HL-60 (cell line): Measurements from ENCODE around the gene SLC52A1.

Source experiments
- DNase-seq, 2 experiments: peaks; one replicate each; pipeline ENCODE4 v3.0.0-alpha.2; 2010 to 2020; ENCODE audit warnings: low read depth in 1 of 2, low spot score in 1 of 2
- H3K27ac ChIP-seq: fragments of 250-450 bp; sonication (Bioruptor Pico); replicated peaks from 2 replicates; pipeline ENCODE4 v1.5.1; 2020; ENCODE audit warnings: mild to moderate bottlenecking, moderate library complexity
- H3K27me3 ChIP-seq: fragments of 250-450 bp; sonication (Bioruptor Pico); 2 replicates; pipeline ENCODE4 v1.5.1; 2021; ENCODE audit warnings: mild to moderate bottlenecking, moderate library complexity; ENCODE audit not compliant: insufficient read depth, poor library complexity, severe bottlenecking
- H3K4me3 ChIP-seq: replicated peaks from 2 replicates; pipeline ENCODE4 v1.5.1; 2011; ENCODE audit warnings: mild to moderate bottlenecking, control low read depth, low read length; ENCODE audit not compliant: insufficient read depth
- CTCF ChIP-seq: IDR thresholded peaks from one replicate; pipeline ENCODE4 v1.5.1; 2011; ENCODE audit warnings: low read length, control low read depth, inconsistent platforms; ENCODE audit not compliant: insufficient read depth
- GABPA ChIP-seq: IDR thresholded peaks from 2 replicates; pipeline ENCODE4 v1.6.1; 2012; ENCODE audit warnings: low read depth
- POLR2AphosphoS5 ChIP-seq: IDR thresholded peaks from 2 replicates; pipeline ENCODE4 v1.6.1; 2012; ENCODE audit warnings: low read depth
- REST ChIP-seq: IDR thresholded peaks from 2 replicates; pipeline ENCODE4 v1.6.1; 2012; ENCODE audit warnings: low read depth; ENCODE audit not compliant: insufficient replicate concordance
- SPI1 ChIP-seq: IDR thresholded peaks from 2 replicates; pipeline ENCODE4 v1.6.1; 2012; ENCODE audit warnings: low read depth, mild to moderate bottlenecking, borderline replicate concordance

Gene SLC52A1

GRCh38 chr17:5044630-5045029 is 9.4 kb upstream of the SLC52A1 start:
- Histone ChIP-seq H3K27me3 (no peaks in the 10 kb centered on the region), H3K27ac (no peak overlapping the region), H3K4me3 (no peak overlapping the region)
- TF ChIP-seq REST (no peak), GABPA (no peak), CTCF (no peak), SPI1 (no peak), POLR2AphosphoS5 (no peak)
- DNase-seq, result no peak

DNA sequence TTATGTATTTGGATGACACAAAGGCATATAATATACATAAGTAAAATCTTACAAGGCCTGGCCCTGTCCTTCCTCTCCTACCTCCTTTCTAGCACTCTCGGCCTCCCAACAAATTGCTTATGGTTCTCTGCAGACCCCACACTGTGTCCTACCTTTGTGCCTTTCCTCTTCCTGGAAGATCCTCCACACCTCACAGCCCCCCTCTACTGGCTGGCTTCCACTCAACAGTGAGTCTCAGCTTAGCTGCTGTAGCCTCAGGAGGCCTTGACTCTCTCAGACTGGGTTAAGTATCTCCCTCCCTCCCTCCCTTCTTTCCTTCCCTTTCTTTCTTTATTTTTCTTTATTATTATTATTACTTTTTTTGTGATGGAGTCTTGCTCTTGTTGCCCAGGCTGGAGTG is 8.3 kb upstream of the SLC52A1 start:
- Histone ChIP-seq H3K27me3 (no peaks in the 10 kb centered on the region), H3K27ac (no peak overlapping the region), H3K4me3 (no peak overlapping the region)
- no peak for DNase-seq
- no peak for TF ChIP-seq POLR2AphosphoS5
- no peak for TF ChIP-seq CTCF
- TF ChIP-seq GABPA, result no peak
- no peak for TF ChIP-seq REST
- TF ChIP-seq SPI1, result no peak

DNA sequence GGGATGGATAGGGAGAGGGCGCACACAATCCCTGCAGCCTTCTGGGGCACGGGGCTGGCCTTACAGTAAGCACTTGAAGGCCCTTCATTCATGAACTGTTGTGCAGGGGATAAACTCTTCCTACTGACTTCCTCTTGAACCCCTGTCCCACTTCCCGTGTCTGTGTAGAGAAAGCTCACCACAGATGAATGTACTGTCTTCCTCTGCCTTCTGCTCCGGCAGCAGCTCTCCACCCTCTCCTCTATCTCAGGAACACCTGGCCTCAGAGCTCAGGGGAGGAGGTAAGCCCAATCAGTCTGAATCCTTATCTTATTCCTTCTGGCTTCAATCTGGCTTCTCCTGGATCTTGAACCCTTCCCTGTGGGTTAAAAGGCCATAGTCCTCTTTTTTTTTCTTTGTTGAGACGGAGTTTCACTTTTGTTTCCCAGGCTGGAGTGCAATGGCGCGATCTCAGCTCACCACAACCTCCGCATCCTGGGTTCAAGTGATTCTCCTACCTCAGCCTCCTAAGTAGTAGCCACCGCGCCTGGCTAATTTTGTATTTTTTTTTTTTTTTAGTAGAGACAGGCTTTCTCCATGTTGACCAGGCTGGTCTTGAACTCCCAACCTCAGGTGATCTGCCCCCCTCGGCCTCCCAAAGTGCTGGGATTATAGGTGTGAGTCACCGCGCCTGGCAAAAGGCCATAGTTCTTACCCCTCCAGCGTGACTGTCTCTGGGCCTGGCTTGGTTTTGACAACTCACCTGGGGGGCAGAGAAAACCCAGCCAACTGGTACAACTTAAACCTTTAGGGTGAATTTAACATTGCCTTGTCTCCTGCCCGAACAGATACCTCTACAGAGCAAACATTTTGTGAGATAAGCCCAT is 7.2 kb upstream of the SLC52A1 start:
- DNase-seq, result no peak
- no peak overlapping the region for H3K27ac ChIP-seq
- no peaks in the 10 kb centered on the region for H3K27me3 ChIP-seq
- TF ChIP-seq REST (no peak), POLR2AphosphoS5 (no peak), CTCF (no peak), SPI1 (no peak), GABPA (no peak)
- H3K4me3 ChIP-seq, result no peak overlapping the region
